H1 (cell line): Measurements from ENCODE around the gene CTIF. TPM values are rescaled to one million over a fixed set of nuclear protein-coding genes. Genes with fewer than 3 reads are reported as not detected.

Experiments used
- CHD7 ChIP-seq: fragments of 300-600 bp; sonication (generic); IDR thresholded peaks from 2 replicates; pipeline ENCODE4 v1.7.1; 2012; ENCODE audit warnings: low read length, moderate library complexity, mild to moderate bottlenecking, inconsistent platforms; ENCODE audit not compliant: insufficient replicate concordance
- POLR2AphosphoS5 ChIP-seq: IDR thresholded peaks from 2 replicates; pipeline ENCODE4 v1.6.1; 2011; ENCODE audit warnings: low read depth, low read length
- polyA plus RNA-seq, 7 experiments: library from polyadenylated mRNA; depleted of rRNA in 3 of 7; stranded (reverse) in 5 of 7; unstranded in 2 of 7; fragments of >200 nt in 5 of 7; fragments of 200-250 nt in 2 of 7; gene quantifications; 1 replicate in 5 of 7; 2 replicates in 1 of 7; 4 replicates in 1 of 7; pipeline versions ENCODE4 v1.2.1 to v1.2.3, GENCODE V29; 2011 to 2013; ENCODE audit warnings: missing spikeins in 2 of 7, mixed read lengths in 2 of 7
- total RNA-seq: library from RNA; stranded (reverse); fragmentation: NEBNext Ultra II Directional; extraction: Animal tissue kit (Norgen Biotek cat#: 25700); gene quantifications from 2 replicates; pipeline ENCODE4 v1.2.1, GENCODE V29; 2021

CTIF gene
- total and polyA plus RNA-seq, 2 of the 8 experiments (the other 6 are each of a cell fraction or from before 2014, with no cell fraction given), result 9.0 to 17.8 TPM

GRCh38 chr18:48631851-48632250, 93.0 kb downstream of the CTIF start (continued):
- TF ChIP-seq CHD7, result no peak
- no peak for TF ChIP-seq POLR2AphosphoS5
- TF ChIP-seq, all 59 proteins: peak for 0
